LHCN-M2 (cell line): ENCODE data around the gene KRTAP12-3. TPM values are rescaled to one million over a fixed set of nuclear protein-coding genes. Genes with fewer than 3 reads are reported as not detected.
A peak's percentile ranks its signal among the peaks of the same experiment; 100 is the strongest.
"Not testable (repeated sequence)": the region's sequence is repeated elsewhere in the genome, so short reads cannot be mapped to it uniquely, and the experiment has no call there.

ENCODE experiments used
- DNase-seq: peaks from one replicate; pipeline ENCODE4 v3.0.0-alpha.2; 2012; ENCODE audit warnings: low read depth
- total RNA-seq: library from RNA; depleted of rRNA; stranded (reverse); fragments of >200 nt; gene quantifications from 2 replicates; pipeline ENCODE4 v1.2.3, GENCODE V29; 2014

Gene KRTAP12-3
- total RNA-seq, 1 experiment from 2014 or later = not detected

DNA sequence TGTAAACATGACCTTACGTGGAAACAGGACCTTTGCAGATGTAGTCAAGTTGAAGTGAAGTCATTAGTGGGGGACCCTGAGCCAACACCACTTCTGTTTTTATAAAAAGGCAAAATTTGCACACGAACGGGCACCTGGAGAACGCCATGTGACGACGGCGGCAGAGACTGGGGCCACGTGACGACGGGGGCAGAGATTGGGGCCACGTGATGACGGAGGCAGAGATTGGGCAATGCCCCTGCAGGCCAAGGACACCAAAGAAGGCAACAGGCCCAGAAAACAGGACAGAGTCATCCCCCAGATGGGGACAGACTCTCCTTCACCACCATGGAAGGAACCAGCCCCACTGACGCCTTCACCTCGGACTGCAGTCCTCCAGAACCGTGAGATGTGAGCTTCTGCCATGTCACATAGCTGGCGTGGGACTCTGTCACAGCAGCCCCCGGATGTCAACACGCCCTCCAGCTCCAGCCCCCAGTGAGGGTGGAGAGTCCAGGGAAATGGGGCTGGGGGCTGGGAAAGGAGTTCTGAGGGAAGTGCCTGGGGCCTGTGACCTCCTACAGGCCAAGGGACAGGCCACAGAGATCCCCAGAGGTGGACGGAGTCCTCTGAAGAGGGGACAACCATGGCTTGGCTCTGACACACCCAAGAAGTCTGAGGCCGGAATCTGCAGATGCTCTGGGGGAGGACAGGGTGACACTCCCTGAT lies 7.3 kb upstream of the KRTAP12-3 start:
- no peak for DNase-seq

GRCh38 chr21:44650973-44651675 lies 6.6 kb upstream of the KRTAP12-3 start:
- no peak for DNase-seq

DNA sequence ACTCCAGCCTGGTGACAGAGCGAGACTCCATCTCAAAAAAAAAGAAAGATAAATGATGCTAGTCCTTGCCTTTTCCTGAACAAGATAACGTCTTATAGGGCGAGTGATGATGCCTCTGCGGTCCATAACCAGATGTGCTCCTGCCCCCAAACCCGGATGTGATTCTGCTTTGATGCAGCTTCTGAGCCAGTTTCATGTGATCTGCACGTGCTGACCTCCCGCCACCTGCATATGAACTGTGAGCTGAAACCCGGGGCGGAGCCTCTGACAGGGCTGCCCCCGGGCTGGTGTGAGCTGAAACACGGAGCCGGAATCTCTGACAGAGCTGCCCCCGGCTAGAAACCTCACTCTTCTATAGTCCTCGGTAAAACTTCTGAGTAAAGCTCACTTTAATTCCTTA lies 4.6 kb upstream of the KRTAP12-3 start:
- DNase-seq = no peak

DNA sequence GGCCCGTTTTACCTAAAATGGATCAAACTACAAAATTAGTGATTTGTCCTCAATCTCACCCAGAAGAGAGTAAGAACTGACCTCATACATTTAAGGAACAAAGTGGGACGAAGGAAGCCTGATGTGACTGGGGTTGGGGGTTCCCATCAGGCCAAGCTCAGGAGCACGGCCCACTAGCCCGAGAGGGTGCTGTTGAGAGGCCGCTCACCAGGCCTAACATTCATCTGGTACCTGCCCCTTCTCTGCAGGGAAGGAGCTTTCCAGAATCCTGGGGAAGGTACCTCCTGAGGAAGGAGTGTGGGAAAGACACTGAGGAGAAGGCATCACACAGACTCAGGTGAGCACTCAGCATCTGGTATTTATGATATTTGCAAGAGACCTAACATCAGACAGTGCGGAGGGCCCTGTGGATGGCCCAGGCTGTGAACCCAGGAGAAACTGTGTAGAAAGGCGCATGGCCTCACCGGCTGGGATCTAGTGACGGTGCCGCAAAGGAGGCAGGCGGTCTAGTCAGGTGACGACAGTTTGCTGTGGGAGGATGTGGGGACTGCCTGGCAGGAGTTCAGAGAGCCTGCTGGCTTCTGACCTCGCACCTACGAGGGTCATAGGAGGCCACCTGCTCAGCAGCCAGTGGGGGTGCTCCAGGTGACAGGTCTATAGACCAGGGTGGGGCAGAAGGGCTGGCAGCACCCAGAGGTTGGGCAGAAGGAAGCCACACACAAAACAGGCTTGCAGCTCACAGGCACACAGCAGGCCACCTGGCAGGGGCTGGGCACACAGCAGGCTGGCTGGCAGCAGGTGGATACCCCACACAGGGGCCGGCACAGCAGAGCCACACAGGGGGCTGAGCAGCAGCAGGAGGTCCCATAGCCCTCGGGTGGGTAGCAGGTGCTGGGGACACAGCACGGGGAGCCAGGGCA lies 3.8 kb upstream of the KRTAP12-3 start:
- no peak for DNase-seq

- DNase-seq = no peak
Observed at GRCh38 chr21:44654576-44655175, 3.1 kb upstream of the KRTAP12-3 start, which contains the start of gene KRTAP12-4. KRTAP12-4 (minus strand) TSS chr21:44654659; CDS start chr21:44654614, 45 bp downstream.

DNA sequence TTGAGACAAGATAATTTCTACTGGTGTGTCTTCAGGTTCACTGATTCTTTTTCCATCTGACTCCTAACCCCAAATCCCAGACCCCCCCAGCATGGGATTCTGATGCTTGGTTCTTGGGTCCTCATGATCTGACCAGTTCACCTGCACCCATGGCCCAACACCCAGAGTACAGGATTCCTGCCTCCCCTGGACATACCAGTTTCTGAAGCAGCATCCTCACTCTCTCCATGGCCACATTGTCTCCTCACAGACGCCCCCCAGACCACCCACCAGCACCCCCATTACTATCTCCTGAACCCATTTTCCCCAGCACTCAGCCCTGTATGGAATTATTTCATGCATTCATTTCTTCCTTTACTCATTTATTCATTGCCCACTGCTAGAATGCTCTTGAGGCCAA lies 864 bp upstream of the KRTAP12-3 start:
- DNase-seq = no peak

DNA sequence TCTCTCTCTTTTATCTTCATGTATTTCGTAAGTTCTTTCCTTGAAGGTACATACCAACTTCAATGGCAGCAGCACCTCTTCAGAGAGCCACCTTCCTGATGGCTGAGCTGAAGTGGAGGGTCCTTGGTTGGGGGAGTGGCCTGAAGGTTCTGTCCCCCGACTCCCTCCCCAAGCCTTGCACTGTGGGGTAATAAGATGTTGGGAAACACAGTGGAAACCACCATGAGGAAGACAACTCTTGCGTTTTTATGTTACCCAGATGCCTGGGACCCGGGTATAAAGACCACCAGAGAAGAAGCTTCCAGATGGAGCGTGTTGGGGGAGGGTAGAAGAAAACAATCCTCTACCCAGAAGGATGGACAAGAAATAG lies 794 bp downstream of the KRTAP12-3 start:
- DNase-seq = no peak

- no peak for DNase-seq
Observed at GRCh38 chr21:44658913-44659595, 1.3 kb downstream of the KRTAP12-3 start.

GRCh38 chr21:44661567-44661966 lies 3.8 kb downstream of the KRTAP12-3 start:
- not testable (repeated sequence) for DNase-seq

GRCh38 chr21:44664691-44665090 lies 7.0 kb downstream of the KRTAP12-3 start:
- no peak for DNase-seq

DNA sequence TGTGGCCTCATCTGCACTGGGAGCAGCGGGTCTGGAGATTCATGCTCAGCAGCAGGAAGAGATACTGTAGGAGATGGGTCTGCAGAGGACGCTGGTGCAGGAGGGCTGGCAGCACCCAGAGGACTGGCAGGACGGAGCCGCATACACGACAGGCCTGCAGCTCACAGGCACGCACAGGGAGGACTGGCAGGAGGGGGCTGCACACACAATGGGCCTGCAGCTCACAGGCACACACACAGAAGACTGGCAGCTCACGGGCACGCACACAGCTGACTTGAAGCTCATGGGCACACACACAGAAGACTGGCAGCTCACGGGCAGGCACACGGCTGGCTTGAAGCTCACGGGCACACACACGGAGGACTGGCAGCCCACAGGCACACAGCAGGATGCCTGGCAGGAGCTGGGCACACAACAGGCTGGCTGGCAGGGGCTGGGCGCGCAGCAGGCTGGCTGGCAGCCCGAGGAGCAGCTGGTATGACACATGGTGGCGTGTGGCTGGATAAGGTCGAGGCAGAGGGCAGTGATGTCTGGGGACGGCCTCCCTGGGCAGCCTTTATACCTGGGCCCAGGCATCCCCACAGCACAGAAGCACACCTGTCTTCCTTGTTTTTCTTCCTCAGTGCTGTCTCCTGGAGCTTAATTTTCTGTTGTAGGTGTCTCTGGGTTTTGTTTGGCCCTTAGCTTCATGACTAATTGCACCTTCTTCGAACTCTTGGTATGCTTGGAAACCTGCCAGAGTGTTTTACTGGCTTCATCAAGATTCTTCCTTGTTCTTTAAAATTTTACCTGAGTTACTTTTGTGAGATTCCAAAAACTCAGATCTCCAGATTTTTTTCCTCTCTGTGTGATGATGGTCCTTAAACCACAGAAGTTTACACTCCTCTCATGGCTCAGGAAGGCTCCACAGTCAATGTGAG lies 8.9 kb downstream of the KRTAP12-3 start, which contains the start of gene KRTAP12-2:
TSS of gene KRTAP12-2 (minus strand) at position 527 of the 920 bp plus-strand sequence. CDS start at position 486, 41 bp downstream.
- DNase-seq = peak; percentile 48

DNA sequence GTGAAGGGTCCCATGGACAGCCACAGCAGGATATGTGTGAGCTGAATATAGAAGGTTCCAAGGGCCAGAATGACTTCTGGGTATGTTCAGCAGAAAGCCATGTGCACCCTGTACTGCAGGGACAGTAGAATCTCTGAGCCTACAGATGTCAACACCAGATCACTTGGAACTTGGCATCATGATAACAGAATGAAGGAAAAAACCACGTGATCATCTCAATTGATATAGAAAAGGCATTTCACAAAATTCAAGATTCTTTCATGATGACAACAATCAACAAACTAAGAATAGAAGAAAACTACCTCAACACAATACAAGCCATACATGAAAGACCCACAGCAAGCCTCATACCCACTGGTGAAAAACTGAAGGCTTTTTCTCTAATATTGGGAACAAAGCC lies 9.9 kb downstream of the KRTAP12-3 start:
- no peak for DNase-seq

DNA sequence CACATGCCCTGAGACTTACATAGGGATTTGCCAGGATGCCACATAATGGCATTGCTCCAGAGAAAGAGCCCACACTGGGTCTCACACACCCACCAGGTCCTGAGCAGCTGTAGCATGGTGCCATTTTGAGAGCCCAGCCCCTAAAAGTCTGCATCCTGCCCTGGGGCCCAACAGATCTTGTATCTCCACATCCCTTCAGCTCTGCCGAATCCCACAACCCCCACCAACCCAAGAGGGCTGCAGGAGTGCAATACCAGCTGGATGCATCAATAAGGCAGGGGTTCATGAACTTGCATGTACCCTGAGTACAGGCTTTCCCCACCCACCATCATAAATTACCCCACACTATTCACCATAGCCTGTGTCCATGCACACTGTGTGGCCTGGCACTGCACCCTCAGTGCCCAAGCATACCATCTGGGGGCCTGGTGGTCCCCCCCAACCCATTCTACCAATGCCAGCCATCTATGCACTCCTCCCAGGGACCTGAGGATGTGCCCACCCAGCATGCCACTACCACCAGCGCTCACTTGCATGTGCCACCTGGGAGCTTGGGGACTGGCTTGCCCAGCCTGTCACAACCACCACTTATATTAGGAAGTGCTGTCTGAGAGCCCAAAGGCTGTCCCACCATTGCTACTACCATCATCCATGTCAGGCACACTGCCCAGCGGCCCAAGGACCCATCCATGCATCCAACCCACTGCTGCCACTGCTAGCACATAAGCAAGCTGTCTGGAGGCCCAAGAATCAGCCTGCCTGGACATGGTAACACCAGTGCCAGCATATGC lies 13.1 kb downstream of the KRTAP12-3 start:
- no peak for DNase-seq

- no peak for DNase-seq
Observed at GRCh38 chr21:44671911-44672310, 14.2 kb downstream of the KRTAP12-3 start.

- no peak for DNase-seq
Observed at GRCh38 chr21:44677881-44678280, 20.1 kb downstream of the KRTAP12-3 start.

DNA sequence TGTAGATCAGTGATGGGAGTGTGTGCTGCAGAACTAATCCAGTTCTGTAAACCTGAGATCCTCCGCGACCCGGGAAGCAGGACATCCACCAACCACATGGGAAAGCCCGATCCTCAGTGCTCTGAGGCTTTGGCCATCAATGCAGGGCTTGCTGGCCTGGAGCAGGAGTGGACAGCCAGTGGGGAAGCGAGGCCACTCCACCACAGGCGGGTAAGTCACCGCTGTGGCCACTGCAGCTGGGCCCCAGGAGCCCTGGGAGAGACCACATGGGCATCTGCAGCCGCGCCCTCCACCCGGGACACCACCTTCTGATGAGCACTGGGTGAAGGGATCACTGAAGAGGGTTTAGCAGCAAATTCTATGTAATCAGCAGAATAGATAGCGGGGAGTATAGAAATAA lies 23.4 kb downstream of the KRTAP12-3 start:
- no peak for DNase-seq

- no peak for DNase-seq
Observed at GRCh38 chr21:44681861-44682579, 24.3 kb downstream of the KRTAP12-3 start, which contains the start of gene KRTAP12-1. KRTAP12-1 (minus strand) TSS chr21:44682163; CDS start chr21:44682123, 40 bp downstream.

- no peak for DNase-seq
Observed at GRCh38 chr21:44682580-44683151, 24.9 kb downstream of the KRTAP12-3 start.
